ENCODE results near the gene RFNG.

GRCh38 chr17:82078433-82078832 is 26.8 kb upstream of the RFNG start:
- TF ChIP-seq CTCF (IDR thresholded peaks at IDR 0.05) (no peak), POLR2A (IDR thresholded peaks at IDR 0.05) (no peak)

Measured in thyroid gland (tissue), 4 donors.